K562 (cell line): ENCODE results near the gene CERCAM. TPM values are rescaled to one million over a fixed set of nuclear protein-coding genes. Genes with fewer than 3 reads are reported as not detected.

Source experiments
- MTA3 ChIP-seq: fragments of 450-650 bp; formaldehyde crosslinking; IDR thresholded peaks from 2 replicates; pipeline ENCODE4 v1.6.1; 2017; ENCODE audit warnings: mild to moderate bottlenecking, borderline replicate concordance
- SRSF1 ChIP-seq: fragments of 200-400 bp; formaldehyde crosslinking; IDR thresholded peaks from 2 replicates; pipeline ENCODE4 v1.6.1; 2017; ENCODE audit warnings: mild to moderate bottlenecking, low read depth, low read length, moderate library complexity
- ZBTB40 ChIP-seq, 2 experiments: fragments of 450-650 bp in 1 of 2; sonication (generic) in 1 of 2; formaldehyde crosslinking in 1 of 2; IDR thresholded peaks; 2 replicates each; pipeline versions ENCODE4 v1.7.1 to v1.9.0; 2016 to 2022; ENCODE audit warnings: inconsistent platforms in 1 of 2, mild to moderate bottlenecking in 1 of 2, missing genetic modification reagents in 1 of 2
- ZNF124 ChIP-seq: sonication (generic); formaldehyde crosslinking; IDR thresholded peaks from 2 replicates; pipeline ENCODE4 v1.8.1; 2022; ENCODE audit warnings: missing genetic modification reagents
- ZNF655 ChIP-seq: fragments of 250-450 bp; sonication (Bioruptor Pico); IDR thresholded peaks from 2 replicates; pipeline ENCODE4 v1.5.0; 2021
- polyA plus RNA-seq, 8 experiments: library from polyadenylated mRNA; depleted of rRNA in 4 of 8; stranded (reverse) in 5 of 8; unstranded in 3 of 8; fragments of >200 nt; fragmentation: Nextera tagmentation in 2 of 8; fragmentation: Illumina TruSeq in 1 of 8; extraction: Ambion mirVana in 2 of 8; extraction: Trizol in 1 of 8; gene quantifications; 2 replicates each; pipeline versions ENCODE4 v1.2.1 to v1.2.3, GENCODE V29; 2011 to 2014; ENCODE audit warnings: inconsistent platforms in 1 of 8, missing spikeins in 1 of 8
- total RNA-seq, 7 experiments: library from RNA; depleted of rRNA in 6 of 7; stranded (reverse); fragments of >200 nt in 6 of 7; fragmentation: Illumina TruSeq in 2 of 7; extraction: Trizol in 2 of 7; gene quantifications; 2 replicates each; pipeline versions ENCODE4 v1.2.1 to v1.2.3, GENCODE V29; 2011 to 2021; ENCODE audit warnings: low replicate concordance in 1 of 7

The CERCAM gene
- total and polyA plus RNA-seq, 9 of the 15 experiments (the other 6 are each of a cell fraction or from before 2014, with no cell fraction given): 0.75 to 24.0 (median 18.0) TPM

- TF ChIP-seq ZBTB40 (IDR thresholded peaks at IDR 0.05) (no peak), ZBTB40 (CRISPR knock-in tag; IDR thresholded peaks at IDR 0.05) (no peak), ZNF124 (CRISPR knock-in tag) (no peak), ZNF655 (CRISPR knock-in tag) (no peak), MTA3 (no peak), SRSF1 (no peak)
Observed at GRCh38 chr9:128383791-128384190, 36.9 kb upstream of the CERCAM start (continued).
